ENCODE data around the gene TTC17.
"Not testable (repeated sequence)": the region's sequence is repeated elsewhere in the genome, so short reads cannot be mapped to it uniquely, and the experiment has no call there.

TTC17 gene, protein sequence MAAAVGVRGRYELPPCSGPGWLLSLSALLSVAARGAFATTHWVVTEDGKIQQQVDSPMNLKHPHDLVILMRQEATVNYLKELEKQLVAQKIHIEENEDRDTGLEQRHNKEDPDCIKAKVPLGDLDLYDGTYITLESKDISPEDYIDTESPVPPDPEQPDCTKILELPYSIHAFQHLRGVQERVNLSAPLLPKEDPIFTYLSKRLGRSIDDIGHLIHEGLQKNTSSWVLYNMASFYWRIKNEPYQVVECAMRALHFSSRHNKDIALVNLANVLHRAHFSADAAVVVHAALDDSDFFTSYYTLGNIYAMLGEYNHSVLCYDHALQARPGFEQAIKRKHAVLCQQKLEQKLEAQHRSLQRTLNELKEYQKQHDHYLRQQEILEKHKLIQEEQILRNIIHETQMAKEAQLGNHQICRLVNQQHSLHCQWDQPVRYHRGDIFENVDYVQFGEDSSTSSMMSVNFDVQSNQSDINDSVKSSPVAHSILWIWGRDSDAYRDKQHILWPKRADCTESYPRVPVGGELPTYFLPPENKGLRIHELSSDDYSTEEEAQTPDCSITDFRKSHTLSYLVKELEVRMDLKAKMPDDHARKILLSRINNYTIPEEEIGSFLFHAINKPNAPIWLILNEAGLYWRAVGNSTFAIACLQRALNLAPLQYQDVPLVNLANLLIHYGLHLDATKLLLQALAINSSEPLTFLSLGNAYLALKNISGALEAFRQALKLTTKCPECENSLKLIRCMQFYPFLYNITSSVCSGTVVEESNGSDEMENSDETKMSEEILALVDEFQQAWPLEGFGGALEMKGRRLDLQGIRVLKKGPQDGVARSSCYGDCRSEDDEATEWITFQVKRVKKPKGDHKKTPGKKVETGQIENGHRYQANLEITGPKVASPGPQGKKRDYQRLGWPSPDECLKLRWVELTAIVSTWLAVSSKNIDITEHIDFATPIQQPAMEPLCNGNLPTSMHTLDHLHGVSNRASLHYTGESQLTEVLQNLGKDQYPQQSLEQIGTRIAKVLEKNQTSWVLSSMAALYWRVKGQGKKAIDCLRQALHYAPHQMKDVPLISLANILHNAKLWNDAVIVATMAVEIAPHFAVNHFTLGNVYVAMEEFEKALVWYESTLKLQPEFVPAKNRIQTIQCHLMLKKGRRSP

DNA sequence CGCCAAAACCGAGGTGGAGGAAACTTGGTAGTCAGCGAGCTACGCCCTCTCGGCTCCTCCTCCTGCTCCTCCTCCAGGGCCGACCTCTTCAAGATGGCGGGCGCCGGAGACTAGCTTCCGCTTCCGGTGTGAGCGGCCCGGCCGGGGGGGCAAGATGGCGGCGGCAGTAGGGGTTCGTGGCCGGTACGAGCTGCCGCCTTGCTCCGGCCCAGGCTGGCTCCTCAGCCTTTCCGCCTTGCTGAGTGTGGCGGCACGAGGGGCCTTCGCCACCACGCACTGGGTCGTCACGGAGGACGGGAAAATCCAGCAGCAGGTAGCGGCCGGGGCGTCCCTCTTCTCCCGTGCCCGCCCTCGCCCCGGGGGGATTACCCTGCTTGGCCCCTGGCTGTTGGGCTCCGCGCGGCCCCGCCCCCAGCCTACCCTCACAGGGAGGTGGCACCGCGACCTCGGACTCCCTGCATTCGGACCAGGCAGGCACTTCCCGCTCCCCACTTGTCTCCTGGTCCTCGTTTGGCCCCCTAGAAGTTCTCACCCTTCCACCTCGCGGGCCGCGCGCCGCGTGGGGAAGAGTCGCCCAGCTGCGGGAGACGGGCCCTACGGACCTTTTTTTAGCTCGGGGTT is at the start of gene TTC17:
Gene TTC17 (plus strand): TSS at position 120 of the 621 bp plus-strand sequence. CDS start 35 bp downstream, at position 155.
- peak within 1 kb of the TSS; percentile 98 for H3K4me3 Mint-ChIP-seq
- H3K4me1 Mint-ChIP-seq (ENCODE audit: low read depth) = peaks cover 32% of the 10 kb centered on the region
- peaks cover 16% of the 10 kb centered on the region for H3K36me3 Mint-ChIP-seq (ENCODE audit: low read depth)
- intact Hi-C loops (cut with micrococcal nuclease) = loop anchor here (2.0 kb wide), 1 partner anchor 46 kb away; no protein-coding TSS in a partner anchor
- H3K9me3 Mint-ChIP-seq = no peaks in the 10 kb centered on the region
- H3K27ac Mint-ChIP-seq = peak within 1 kb of the TSS; percentile 98
- H3K27me3 Mint-ChIP-seq = peaks cover 2% of the 10 kb centered on the region

DNA sequence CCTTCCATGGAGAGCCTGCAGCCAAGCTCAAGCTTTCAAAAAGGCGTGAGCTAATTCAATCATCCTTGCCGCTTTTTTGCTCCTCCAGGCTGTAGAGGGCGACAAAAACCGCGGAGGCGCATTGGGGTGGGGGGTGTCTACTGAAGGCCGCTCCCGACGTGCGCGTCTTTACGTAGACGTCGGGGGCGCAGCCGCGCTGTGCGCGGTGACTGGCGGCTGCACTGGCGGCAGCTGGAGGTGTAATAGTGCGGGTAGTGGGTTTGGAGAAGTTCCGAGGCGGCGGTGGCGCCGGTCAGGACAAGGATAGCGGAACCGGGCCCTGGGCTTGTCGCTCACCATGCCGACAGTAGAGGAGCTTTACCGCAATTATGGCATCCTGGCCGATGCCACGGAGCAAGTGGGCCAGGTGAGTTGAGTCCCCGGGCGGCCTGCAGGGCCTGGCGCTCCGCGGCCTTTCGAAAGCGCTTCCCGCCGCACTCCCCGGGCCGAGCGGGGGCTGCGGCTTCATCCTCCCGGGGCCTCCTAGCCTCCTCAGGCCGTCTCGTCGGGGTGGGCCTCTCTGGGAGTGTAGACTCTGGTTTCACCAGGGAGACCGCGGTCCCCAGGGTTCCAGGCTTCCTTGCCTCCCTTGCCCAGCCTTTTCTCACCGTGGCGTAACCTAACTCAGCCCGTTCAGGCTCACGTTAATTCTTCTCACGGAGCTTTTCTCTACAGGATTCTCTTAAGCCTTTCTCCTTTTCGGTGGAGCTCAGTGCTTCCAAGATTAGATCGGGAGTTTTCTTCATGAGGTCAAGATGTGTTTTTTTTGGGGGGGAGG is 46.7 kb upstream of the TTC17 start, which contains the start of gene API5:
Gene API5 (plus strand): TSS at position 206 of the 817 bp plus-strand sequence. CDS start 132 bp downstream, at position 338.
- Mint-ChIP-seq H3K4me3 (peak within 1 kb of the TSS; percentile 86), H3K9me3 (no peaks in the 10 kb centered on the region), H3K36me3 (ENCODE audit: low read depth) (peaks cover 18% of the 10 kb centered on the region), H3K4me1 (ENCODE audit: low read depth) (peaks cover 21% of the 10 kb centered on the region), H3K27ac (peak within 1 kb of the TSS; percentile 89), H3K27me3 (no peaks in the 10 kb centered on the region)
- intact Hi-C loops (cut with micrococcal nuclease) = loop anchor here (2.0 to 10.0 kb wide), 3 partner anchors 47 to 753 kb away; partner anchors contain the start of genes ACCS and TTC17

DNA sequence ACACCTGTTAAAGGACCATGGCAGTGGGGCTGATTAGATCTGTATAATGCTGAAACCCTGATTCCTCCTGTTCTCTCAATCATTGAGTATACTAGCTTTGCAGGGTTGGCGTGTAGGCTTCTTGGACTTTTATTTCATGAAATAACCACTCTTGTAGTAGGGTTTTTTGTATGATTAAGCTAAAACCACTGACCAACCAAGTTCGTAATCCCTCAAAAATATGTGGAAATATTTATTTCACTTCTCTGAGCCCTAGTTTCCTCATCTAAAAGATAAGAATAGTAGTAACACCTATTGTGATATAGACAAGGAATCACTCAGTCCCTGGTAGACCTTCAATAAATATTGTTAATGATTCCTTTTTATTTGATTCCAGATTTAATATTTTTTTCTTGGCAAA is 42.8 kb upstream of the TTC17 start:
- Mint-ChIP-seq H3K27ac (no peak overlapping the region), H3K4me3 (no peak overlapping the region), H3K4me1 (ENCODE audit: low read depth) (peaks cover 21% of the 10 kb centered on the region), H3K36me3 (ENCODE audit: low read depth) (peaks cover 47% of the 10 kb centered on the region), H3K9me3 (no peaks in the 10 kb centered on the region), H3K27me3 (no peaks in the 10 kb centered on the region)
- intact Hi-C loops (cut with micrococcal nuclease) = loop anchor here (10.0 kb wide), 1 partner anchor 749 kb away; the partner anchor contains the start of gene ACCS

DNA sequence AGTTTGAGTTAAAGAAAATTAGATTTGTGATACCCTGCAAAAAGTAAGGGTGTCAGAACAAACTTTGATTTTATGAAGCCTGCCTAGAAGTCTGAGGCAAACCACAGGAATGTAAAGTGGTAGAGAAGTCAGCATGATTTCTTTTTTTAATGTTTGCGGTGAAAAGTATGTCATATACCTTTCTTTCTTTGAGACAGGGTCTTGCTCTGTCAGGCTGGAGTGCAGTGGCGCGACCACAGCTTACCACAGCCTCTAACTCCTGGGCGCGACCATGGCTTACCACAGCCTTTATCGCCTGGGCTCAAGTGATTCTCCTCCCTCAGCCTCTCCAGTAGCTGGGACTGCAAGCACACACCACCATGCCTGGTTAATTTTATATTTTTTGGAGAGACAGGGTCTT is 42.3 kb upstream of the TTC17 start:
- Mint-ChIP-seq H3K9me3 (no peaks in the 10 kb centered on the region), H3K27ac (no peak overlapping the region), H3K4me1 (ENCODE audit: low read depth) (peaks cover 21% of the 10 kb centered on the region), H3K27me3 (no peaks in the 10 kb centered on the region), H3K4me3 (no peak overlapping the region), H3K36me3 (ENCODE audit: low read depth) (peaks cover 52% of the 10 kb centered on the region)
- intact Hi-C loops (cut with micrococcal nuclease) = loop anchor here (10.0 kb wide), 1 partner anchor 748 kb away; the partner anchor contains the start of gene ACCS

DNA sequence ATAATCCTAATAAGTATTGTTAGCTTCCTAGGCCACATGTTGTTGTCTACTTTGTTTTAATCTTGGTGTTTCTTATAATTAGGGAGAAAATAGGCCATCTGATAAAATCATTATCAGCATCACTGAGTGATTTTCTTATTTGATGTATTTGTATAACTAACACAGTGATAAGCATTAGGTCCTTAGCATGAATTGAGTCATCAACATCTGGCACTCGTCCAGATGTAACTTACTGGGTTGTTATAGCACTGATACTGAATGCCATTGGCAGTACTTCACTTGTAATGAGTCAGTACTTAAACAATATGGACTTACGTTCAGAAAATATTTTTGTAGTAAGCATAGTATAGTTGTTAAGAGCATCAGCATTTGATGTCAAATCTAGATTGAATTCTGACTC is 30.7 kb upstream of the TTC17 start:
- H3K4me3 Mint-ChIP-seq = no peak overlapping the region
- intact Hi-C loops (cut with micrococcal nuclease) = no loop called here
- H3K36me3 Mint-ChIP-seq (ENCODE audit: low read depth) = peaks cover 91% of the 10 kb centered on the region
- no peak overlapping the region for H3K27ac Mint-ChIP-seq
- H3K27me3 Mint-ChIP-seq = no peaks in the 10 kb centered on the region
- H3K9me3 Mint-ChIP-seq = no peaks in the 10 kb centered on the region
- H3K4me1 Mint-ChIP-seq (ENCODE audit: low read depth) = no peaks in the 10 kb centered on the region

DNA sequence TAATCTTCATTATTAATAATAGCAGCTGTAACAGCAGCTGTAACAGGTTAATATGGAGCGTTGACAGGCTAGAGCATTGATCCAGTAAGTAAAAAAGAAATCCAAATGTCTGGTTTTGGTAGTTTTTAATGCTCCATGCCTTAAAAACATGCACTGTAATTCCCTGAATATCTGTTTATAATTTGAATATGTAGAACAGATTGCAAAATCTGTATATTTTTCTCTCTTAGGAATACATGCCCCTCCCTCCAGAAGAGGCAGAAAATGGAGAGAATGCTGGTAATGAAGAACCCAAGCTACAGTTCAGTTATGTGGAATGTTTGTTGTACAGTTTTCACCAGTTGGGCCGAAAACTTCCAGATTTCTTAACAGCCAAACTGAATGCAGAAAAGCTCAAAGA is 30.2 kb upstream of the TTC17 start:
- intact Hi-C loops (cut with micrococcal nuclease) = no loop called here
- Mint-ChIP-seq H3K4me3 (no peak overlapping the region), H3K4me1 (ENCODE audit: low read depth) (no peaks in the 10 kb centered on the region), H3K36me3 (ENCODE audit: low read depth) (peaks cover 91% of the 10 kb centered on the region), H3K27ac (no peak overlapping the region), H3K9me3 (no peaks in the 10 kb centered on the region), H3K27me3 (no peaks in the 10 kb centered on the region)

DNA sequence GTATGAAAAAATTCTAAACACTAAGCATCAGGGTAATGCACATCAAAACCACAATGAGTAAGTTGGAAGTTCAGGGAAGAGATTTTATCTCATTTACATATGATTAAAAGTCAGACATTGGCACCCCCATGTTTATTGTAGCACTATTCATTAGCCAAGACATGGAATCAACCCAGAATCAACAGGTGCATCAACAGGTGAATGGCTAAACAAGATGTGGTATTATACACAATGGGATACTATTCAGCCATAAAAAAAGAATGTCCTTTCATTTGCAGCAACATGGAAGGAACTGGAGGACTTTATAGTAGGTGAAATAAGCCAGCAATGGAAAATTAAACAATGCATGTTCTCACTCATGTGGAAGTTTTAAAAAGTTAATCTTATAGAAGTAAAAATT is 17.6 kb upstream of the TTC17 start:
- intact Hi-C loops (cut with micrococcal nuclease) = no loop called here
- peaks cover 7% of the 10 kb centered on the region for H3K9me3 Mint-ChIP-seq
- peaks cover 55% of the 10 kb centered on the region for H3K36me3 Mint-ChIP-seq (ENCODE audit: low read depth)
- no peak overlapping the region for H3K27ac Mint-ChIP-seq
- no peaks in the 10 kb centered on the region for H3K4me1 Mint-ChIP-seq (ENCODE audit: low read depth)
- no peak overlapping the region for H3K4me3 Mint-ChIP-seq
- no peaks in the 10 kb centered on the region for H3K27me3 Mint-ChIP-seq

DNA sequence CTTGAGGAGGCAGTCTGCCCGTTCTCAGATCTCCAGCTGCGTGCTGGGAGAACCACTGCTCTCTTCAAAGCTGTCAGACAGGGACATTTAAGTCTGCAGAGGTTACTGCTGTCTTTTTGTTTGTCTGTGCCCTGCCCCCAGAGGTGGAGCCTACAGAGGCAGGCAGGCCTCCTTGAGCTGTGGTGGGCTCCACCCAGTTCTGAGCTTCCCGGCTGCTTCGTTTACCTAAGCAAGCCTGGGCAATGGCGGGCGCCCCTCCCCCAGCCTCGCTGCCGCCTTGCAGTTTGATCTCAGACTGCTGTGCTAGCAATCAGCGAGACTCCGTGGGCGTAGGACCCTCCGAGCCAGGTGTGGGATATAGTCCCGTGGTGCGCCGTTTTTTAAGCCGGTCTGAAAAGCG is 7.3 kb upstream of the TTC17 start:
- H3K27ac Mint-ChIP-seq; H3K27me3 Mint-ChIP-seq; H3K4me1 Mint-ChIP-seq (ENCODE audit: low read depth); H3K9me3 Mint-ChIP-seq; intact Hi-C loops (cut with micrococcal nuclease); H3K36me3 Mint-ChIP-seq (ENCODE audit: low read depth); H3K4me3 Mint-ChIP-seq: not testable (repeated sequence)

DNA sequence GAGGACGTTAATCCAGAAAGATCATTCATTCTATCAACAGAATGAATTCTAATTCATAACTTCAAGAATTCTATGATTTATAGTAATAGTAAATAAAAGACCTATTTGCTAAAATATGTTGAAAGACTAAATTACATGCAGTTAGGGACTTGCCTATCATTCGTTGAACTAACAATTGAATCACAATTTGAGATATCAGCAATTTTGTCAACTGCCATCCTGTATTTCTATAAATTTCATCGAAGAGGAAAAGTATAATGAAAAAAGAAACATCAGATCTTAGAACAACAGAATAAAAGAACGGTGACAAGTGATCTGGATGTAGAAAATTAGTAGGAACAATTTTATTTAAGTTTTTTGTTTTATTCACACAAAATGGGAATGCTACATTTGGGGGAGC is 4.4 kb upstream of the TTC17 start:
- Mint-ChIP-seq H3K4me1 (ENCODE audit: low read depth) (peaks cover 12% of the 10 kb centered on the region), H3K4me3 (no peak overlapping the region)

DNA sequence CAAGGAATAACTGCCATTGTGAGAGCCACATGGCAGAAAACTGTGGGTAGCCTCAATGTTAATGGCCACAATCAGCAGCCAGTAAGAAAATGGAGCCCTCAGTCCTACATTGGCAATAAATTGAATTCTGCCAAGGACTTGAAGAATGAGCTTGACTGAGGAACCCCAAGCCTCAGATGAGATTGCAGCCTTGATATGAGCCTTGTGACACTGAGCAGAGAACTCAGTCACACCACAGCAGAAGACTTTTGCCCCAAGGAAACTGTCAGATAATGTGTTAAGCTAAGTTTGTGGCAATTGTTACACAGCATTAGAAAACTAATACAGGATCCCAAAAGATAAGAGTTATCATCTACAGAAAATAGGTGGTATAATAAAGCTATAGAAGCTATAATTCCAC is 2.4 kb upstream of the TTC17 start:
- Mint-ChIP-seq H3K27me3 (peaks cover 2% of the 10 kb centered on the region), H3K4me3 (no peak overlapping the region), H3K4me1 (ENCODE audit: low read depth) (peaks cover 27% of the 10 kb centered on the region), H3K9me3 (no peaks in the 10 kb centered on the region), H3K27ac (no peak overlapping the region), H3K36me3 (ENCODE audit: low read depth) (peaks cover 16% of the 10 kb centered on the region)
- intact Hi-C loops (cut with micrococcal nuclease) = no loop called here

More for the DNA sequence above, 4.4 kb upstream of the TTC17 start:
- intact Hi-C loops (cut with micrococcal nuclease) = no loop called here
- Mint-ChIP-seq H3K9me3 (no peaks in the 10 kb centered on the region), H3K27me3 (peaks cover 2% of the 10 kb centered on the region), H3K36me3 (ENCODE audit: low read depth) (peaks cover 11% of the 10 kb centered on the region), H3K27ac (no peak overlapping the region)

DNA sequence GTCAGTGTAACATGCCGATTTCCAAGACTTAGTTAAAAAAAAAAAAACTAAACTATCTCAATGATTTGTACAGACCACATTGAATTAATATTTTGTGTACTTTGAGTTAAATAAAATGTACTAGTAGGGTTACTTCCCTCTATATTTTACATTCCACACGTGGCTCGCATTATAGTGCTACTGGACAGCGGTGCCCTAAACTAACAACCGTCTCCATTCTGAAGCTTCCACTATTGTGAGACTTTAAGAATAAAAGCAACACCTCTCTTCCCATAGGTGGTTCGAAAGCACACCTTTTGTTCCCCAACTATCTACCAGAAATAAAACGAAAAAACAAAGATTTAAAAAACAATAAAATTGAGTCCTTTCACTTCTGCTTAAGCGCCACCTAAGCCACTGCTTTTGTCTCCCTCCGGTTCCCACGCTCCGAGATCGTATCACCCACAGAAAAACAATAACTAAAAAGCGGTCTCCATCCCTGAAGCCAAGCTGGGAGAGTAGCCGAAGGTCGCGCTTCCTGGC is 380 bp upstream of the TTC17 start:
- peaks cover 2% of the 10 kb centered on the region for H3K27me3 Mint-ChIP-seq
- intact Hi-C loops (cut with micrococcal nuclease) = loop anchor here (2.0 kb wide), 1 partner anchor 46 kb away; no protein-coding TSS in a partner anchor
- H3K27ac Mint-ChIP-seq = peak overlapping the region; percentile 98
- no peaks in the 10 kb centered on the region for H3K9me3 Mint-ChIP-seq
- H3K36me3 Mint-ChIP-seq (ENCODE audit: low read depth) = peaks cover 16% of the 10 kb centered on the region
- H3K4me3 Mint-ChIP-seq = peak overlapping the region; percentile 98
- H3K4me1 Mint-ChIP-seq (ENCODE audit: low read depth) = peaks cover 32% of the 10 kb centered on the region

DNA sequence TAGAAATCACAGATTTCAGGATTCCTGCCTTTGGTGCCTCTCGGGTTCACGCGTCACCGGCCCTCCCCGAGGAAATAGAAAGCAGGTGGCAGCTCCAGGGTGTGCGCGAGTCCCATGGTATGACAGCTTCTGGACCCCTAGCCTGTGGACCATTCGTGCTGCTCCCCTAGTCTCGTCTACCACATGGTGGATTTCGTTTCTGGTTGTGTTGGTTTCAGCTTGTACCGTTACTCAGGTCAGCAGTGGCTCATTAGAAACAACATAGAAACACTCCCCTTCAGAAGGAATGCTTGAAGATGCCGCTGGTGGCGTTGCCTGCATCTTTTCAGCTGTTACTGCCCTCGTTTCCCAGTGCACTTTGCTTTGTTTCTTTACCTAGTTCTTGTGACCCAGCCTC is 700 bp downstream of the TTC17 start:
- Mint-ChIP-seq H3K4me3 (peak overlapping the region; percentile 98), H3K4me1 (ENCODE audit: low read depth) (peaks cover 32% of the 10 kb centered on the region), H3K27me3 (peaks cover 2% of the 10 kb centered on the region), H3K9me3 (no peaks in the 10 kb centered on the region), H3K27ac (peak overlapping the region; percentile 98), H3K36me3 (ENCODE audit: low read depth) (peaks cover 16% of the 10 kb centered on the region)
- intact Hi-C loops (cut with micrococcal nuclease) = loop anchor here (2.0 kb wide), 1 partner anchor 47 kb away; no protein-coding TSS in a partner anchor
